WTC11 (cell line): ENCODE measurements around the gene WDR82. TPM values are rescaled to one million over a fixed set of nuclear protein-coding genes. Genes with fewer than 3 reads are reported as not detected.

ENCODE experiments used
- ATAC-seq: fragments of 200-7000 bp; cut with Tn5 transposase; 2 replicates; pipeline ENCODE4 v1.10.0; 2021; ENCODE audit warnings: mild to moderate bottlenecking, moderate library complexity
- CTCF ChIA-PET: fragments of 300-600 bp; sonication (Branson Sonifier 250); formaldehyde crosslinking; loops from one replicate; lab custom pipeline; 2021; ENCODE audit warnings: antibody characterized with exemption; lab: Charles Lee
- POLR2A ChIA-PET: fragments of 350-600 bp; sonication (Branson Sonifier 250); formaldehyde crosslinking; loops from one replicate; lab custom pipeline; 2021; ENCODE audit warnings: antibody characterized with exemption; lab: Charles Lee
- DNase-seq: peaks from one replicate; pipeline ENCODE4 v3.0.0; 2021; ENCODE audit warnings: low spot score
- H3K27ac Mint-ChIP-seq: 2 replicates; pipeline ENCODE4 v1.8.0; 2021; ENCODE audit warnings: mixed read lengths
- H3K27me3 Mint-ChIP-seq: 2 replicates; pipeline ENCODE4 v1.8.0; 2021; ENCODE audit warnings: low read depth, mild to moderate bottlenecking, moderate library complexity, mixed read lengths
- H3K36me3 Mint-ChIP-seq: 2 replicates; pipeline ENCODE4 v1.8.0; 2021; ENCODE audit warnings: mixed read lengths
- H3K4me1 Mint-ChIP-seq: 2 replicates; pipeline ENCODE4 v1.8.0; 2022; ENCODE audit warnings: mixed read lengths
- H3K4me3 Mint-ChIP-seq: 2 replicates; pipeline ENCODE4 v1.8.0; 2021; ENCODE audit warnings: mild to moderate bottlenecking, moderate library complexity, mixed read lengths
- H3K9me3 Mint-ChIP-seq: 2 replicates; pipeline ENCODE4 v1.8.0; 2021; ENCODE audit warnings: mixed read lengths
- ATF6 ChIP-seq: sonication (generic); formaldehyde crosslinking; IDR thresholded peaks from 2 replicates; pipeline ENCODE4 v1.8.1; 2023; ENCODE audit warnings: mild to moderate bottlenecking, missing genetic modification reagents
- ESRRA ChIP-seq: sonication (generic); formaldehyde crosslinking; IDR thresholded peaks from 2 replicates; pipeline ENCODE4 v1.8.1; 2022; ENCODE audit warnings: mild to moderate bottlenecking, missing genetic modification reagents, borderline replicate concordance
- FOXK1 ChIP-seq: sonication (generic); formaldehyde crosslinking; IDR thresholded peaks from 2 replicates; pipeline ENCODE4 v1.8.0; 2022; ENCODE audit warnings: mild to moderate bottlenecking, moderate library complexity, missing genetic modification reagents
- GTF2I ChIP-seq: fragments of 250-450 bp; sonication (Bioruptor Pico); conservative IDR thresholded peaks from 2 replicates; pipeline ENCODE4 v1.4.0; 2021; ENCODE audit warnings: mild to moderate bottlenecking
- JUN ChIP-seq: sonication (generic); formaldehyde crosslinking; IDR thresholded peaks from 2 replicates; pipeline ENCODE4 v1.8.0; 2023; ENCODE audit warnings: mild to moderate bottlenecking, missing genetic modification reagents
- MAX ChIP-seq: sonication (generic); formaldehyde crosslinking; IDR thresholded peaks from 2 replicates; pipeline ENCODE4 v1.8.0; 2022; ENCODE audit warnings: mild to moderate bottlenecking, missing genetic modification reagents
- MXD4 ChIP-seq: fragments of 250-450 bp; sonication (Bioruptor Pico); IDR thresholded peaks from 2 replicates; pipeline ENCODE4 v1.8.0; 2021; ENCODE audit warnings: mild to moderate bottlenecking, moderate library complexity, borderline replicate concordance
- NFE2L1 ChIP-seq: sonication (generic); formaldehyde crosslinking; IDR thresholded peaks from 2 replicates; pipeline ENCODE4 v1.8.1; 2023; ENCODE audit warnings: missing genetic modification reagents
- NFYB ChIP-seq: sonication (generic); formaldehyde crosslinking; conservative IDR thresholded peaks from 2 replicates; pipeline ENCODE4 v1.8.0; 2022; ENCODE audit warnings: low read depth, missing genetic modification reagents
- NR3C1 ChIP-seq: sonication (generic); formaldehyde crosslinking; conservative IDR thresholded peaks from 2 replicates; pipeline ENCODE4 v1.8.1; 2023; ENCODE audit warnings: low read depth, mild to moderate bottlenecking, missing genetic modification reagents
- RORB ChIP-seq: fragments of 250-450 bp; sonication (Bioruptor Pico); IDR thresholded peaks from 2 replicates; pipeline ENCODE4 v1.9.0; 2021; ENCODE audit warnings: mild to moderate bottlenecking
- SMAD4 ChIP-seq: sonication (generic); formaldehyde crosslinking; IDR thresholded peaks from 2 replicates; pipeline ENCODE4 v1.8.0; 2022; ENCODE audit warnings: mild to moderate bottlenecking, missing genetic modification reagents
- SOX15 ChIP-seq: fragments of 250-450 bp; sonication (Bioruptor Pico); IDR thresholded peaks from 2 replicates; pipeline ENCODE4 v1.9.0; 2021; ENCODE audit warnings: mild to moderate bottlenecking
- TCF7 ChIP-seq: sonication (generic); formaldehyde crosslinking; IDR thresholded peaks from 2 replicates; pipeline ENCODE4 v1.8.0; 2022; ENCODE audit warnings: mild to moderate bottlenecking, low read depth, missing genetic modification reagents, moderate library complexity
- TP53 ChIP-seq: sonication (generic); formaldehyde crosslinking; IDR thresholded peaks from 2 replicates; pipeline ENCODE4 v1.8.1; 2023; ENCODE audit warnings: mild to moderate bottlenecking, missing genetic modification reagents
- ZNF121 ChIP-seq: sonication (generic); formaldehyde crosslinking; IDR thresholded peaks from 2 replicates; pipeline ENCODE4 v1.8.0; 2023; ENCODE audit warnings: missing genetic modification reagents
- ZNF263 ChIP-seq: sonication (generic); formaldehyde crosslinking; IDR thresholded peaks from 2 replicates; pipeline ENCODE4 v1.8.1; 2022; ENCODE audit warnings: low read depth, mild to moderate bottlenecking, moderate library complexity, missing genetic modification reagents
- total RNA-seq: library from RNA; stranded (reverse); gene quantifications from 3 replicates; pipeline ENCODE4 v1.2.3, GENCODE V29; 2021
- TF ChIP-seq, protein P1 (sequence below): sonication (generic); formaldehyde crosslinking; IDR thresholded peaks from 2 replicates; pipeline ENCODE4 v1.8.1; 2022; ENCODE audit warnings: missing genetic modification reagents, borderline replicate concordance
- TF ChIP-seq, protein P2 (sequence below): sonication (generic); formaldehyde crosslinking; IDR thresholded peaks from 2 replicates; pipeline ENCODE4 v1.8.1; 2023; ENCODE audit warnings: mild to moderate bottlenecking, missing genetic modification reagents, moderate library complexity
- TF ChIP-seq, protein P3 (sequence below): sonication (generic); formaldehyde crosslinking; IDR thresholded peaks from 2 replicates; pipeline ENCODE4 v1.8.1; 2023; ENCODE audit warnings: mild to moderate bottlenecking, moderate library complexity, missing genetic modification reagents
- TF ChIP-seq, protein P4 (sequence below): fragments of 250-450 bp; sonication (Bioruptor Pico); IDR thresholded peaks from 2 replicates; pipeline ENCODE4 v1.9.0; 2021; ENCODE audit warnings: mild to moderate bottlenecking

WDR82 gene
- total RNA-seq, 1 experiment from 2014 or later, result 69.7 TPM

GRCh38 chr3:52218454-52218853, 60.0 kb downstream of the WDR82 start (continued):
- TF ChIP-seq ATF6 (CRISPR knock-in tag) (no peak), NR3C1 (CRISPR knock-in tag) (no peak), ZNF121 (CRISPR knock-in tag) (no peak)
- TF ChIP-seq, all 79 proteins: peak for 0

GRCh38 chr3:52218026-52218425, 60.4 kb downstream of the WDR82 start:
- H3K27ac Mint-ChIP-seq, result no peak overlapping the region

More at GRCh38 chr3:52218026-52218425, 60.4 kb downstream of the WDR82 start:
- no peaks in the 10 kb centered on the region for H3K27me3 Mint-ChIP-seq
- ChIA-PET CTCF (interaction anchor here (0.5 to 11.5 kb wide), 7 partner anchors 17 to 229 kb away, joined by 3 to 222 read pairs (median 7); partner anchors contain the start of genes TWF2 and WDR82), POLR2A (no interaction called here)
- H3K4me1 Mint-ChIP-seq, result peaks cover 6% of the 10 kb centered on the region; the same call in 1 of the 2 replicates
- no peaks in the 10 kb centered on the region for H3K9me3 Mint-ChIP-seq
- no peak overlapping the region for H3K4me3 Mint-ChIP-seq
- no peak for DNase-seq
- no peak for TF ChIP-seq MXD4 (CRISPR knock-in tag)
- TF ChIP-seq TP53 (CRISPR knock-in tag), result no peak
- no peak for TF ChIP-seq JUN (CRISPR knock-in tag)
- TF ChIP-seq SMAD4 (CRISPR knock-in tag), result no peak
- TF ChIP-seq, protein P1, sequence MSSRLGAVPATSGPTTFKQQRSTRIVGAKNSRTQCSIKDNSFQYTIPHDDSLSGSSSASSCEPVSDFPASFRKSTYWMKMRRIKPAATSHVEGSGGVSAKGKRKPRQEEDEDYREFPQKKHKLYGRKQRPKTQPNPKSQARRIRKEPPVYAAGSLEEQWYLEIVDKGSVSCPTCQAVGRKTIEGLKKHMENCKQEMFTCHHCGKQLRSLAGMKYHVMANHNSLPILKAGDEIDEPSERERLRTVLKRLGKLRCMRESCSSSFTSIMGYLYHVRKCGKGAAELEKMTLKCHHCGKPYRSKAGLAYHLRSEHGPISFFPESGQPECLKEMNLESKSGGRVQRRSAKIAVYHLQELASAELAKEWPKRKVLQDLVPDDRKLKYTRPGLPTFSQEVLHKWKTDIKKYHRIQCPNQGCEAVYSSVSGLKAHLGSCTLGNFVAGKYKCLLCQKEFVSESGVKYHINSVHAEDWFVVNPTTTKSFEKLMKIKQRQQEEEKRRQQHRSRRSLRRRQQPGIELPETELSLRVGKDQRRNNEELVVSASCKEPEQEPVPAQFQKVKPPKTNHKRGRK (CRISPR knock-in tag), result no peak
- no peak for TF ChIP-seq SOX15 (CRISPR knock-in tag)
- no peak for TF ChIP-seq NFYB (CRISPR knock-in tag)
- TF ChIP-seq FOXK1, result no peak
- no peak for TF ChIP-seq ESRRA (CRISPR knock-in tag)
- no peak for TF ChIP-seq MAX (CRISPR knock-in tag)
- TF ChIP-seq ZNF121 (CRISPR knock-in tag), result no peak
- no peak for TF ChIP-seq TCF7
- TF ChIP-seq, protein P2, sequence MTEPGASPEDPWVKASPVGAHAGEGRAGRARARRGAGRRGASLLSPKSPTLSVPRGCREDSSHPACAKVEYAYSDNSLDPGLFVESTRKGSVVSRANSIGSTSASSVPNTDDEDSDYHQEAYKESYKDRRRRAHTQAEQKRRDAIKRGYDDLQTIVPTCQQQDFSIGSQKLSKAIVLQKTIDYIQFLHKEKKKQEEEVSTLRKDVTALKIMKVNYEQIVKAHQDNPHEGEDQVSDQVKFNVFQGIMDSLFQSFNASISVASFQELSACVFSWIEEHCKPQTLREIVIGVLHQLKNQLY (CRISPR knock-in tag), result no peak
- TF ChIP-seq RORB (CRISPR knock-in tag), result no peak
- no peak for TF ChIP-seq GTF2I (CRISPR knock-in tag)
- TF ChIP-seq, protein P3, sequence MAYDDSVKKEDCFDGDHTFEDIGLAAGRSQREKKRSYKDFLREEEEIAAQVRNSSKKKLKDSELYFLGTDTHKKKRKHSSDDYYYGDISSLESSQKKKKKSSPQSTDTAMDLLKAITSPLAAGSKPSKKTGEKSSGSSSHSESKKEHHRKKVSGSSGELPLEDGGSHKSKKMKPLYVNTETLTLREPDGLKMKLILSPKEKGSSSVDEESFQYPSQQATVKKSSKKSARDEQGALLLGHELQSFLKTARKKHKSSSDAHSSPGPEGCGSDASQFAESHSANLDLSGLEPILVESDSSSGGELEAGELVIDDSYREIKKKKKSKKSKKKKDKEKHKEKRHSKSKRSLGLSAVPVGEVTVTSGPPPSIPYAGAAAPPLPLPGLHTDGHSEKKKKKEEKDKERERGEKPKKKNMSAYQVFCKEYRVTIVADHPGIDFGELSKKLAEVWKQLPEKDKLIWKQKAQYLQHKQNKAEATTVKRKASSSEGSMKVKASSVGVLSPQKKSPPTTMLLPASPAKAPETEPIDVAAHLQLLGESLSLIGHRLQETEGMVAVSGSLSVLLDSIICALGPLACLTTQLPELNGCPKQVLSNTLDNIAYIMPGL (CRISPR knock-in tag), result no peak
- TF ChIP-seq, protein P4, sequence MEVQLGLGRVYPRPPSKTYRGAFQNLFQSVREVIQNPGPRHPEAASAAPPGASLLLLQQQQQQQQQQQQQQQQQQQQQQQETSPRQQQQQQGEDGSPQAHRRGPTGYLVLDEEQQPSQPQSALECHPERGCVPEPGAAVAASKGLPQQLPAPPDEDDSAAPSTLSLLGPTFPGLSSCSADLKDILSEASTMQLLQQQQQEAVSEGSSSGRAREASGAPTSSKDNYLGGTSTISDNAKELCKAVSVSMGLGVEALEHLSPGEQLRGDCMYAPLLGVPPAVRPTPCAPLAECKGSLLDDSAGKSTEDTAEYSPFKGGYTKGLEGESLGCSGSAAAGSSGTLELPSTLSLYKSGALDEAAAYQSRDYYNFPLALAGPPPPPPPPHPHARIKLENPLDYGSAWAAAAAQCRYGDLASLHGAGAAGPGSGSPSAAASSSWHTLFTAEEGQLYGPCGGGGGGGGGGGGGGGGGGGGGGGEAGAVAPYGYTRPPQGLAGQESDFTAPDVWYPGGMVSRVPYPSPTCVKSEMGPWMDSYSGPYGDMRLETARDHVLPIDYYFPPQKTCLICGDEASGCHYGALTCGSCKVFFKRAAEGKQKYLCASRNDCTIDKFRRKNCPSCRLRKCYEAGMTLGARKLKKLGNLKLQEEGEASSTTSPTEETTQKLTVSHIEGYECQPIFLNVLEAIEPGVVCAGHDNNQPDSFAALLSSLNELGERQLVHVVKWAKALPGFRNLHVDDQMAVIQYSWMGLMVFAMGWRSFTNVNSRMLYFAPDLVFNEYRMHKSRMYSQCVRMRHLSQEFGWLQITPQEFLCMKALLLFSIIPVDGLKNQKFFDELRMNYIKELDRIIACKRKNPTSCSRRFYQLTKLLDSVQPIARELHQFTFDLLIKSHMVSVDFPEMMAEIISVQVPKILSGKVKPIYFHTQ (CRISPR knock-in tag), result no peak
- no peak for TF ChIP-seq NFE2L1 (CRISPR knock-in tag)
- TF ChIP-seq ZNF263 (CRISPR knock-in tag), result no peak
- TF ChIP-seq, all 79 proteins: peak for 0
- no peak for ATAC-seq
- peaks cover 26% of the 10 kb centered on the region for H3K36me3 Mint-ChIP-seq
